Measurements from ENCODE around the gene EPOP. TPM values are rescaled to one million over a fixed set of nuclear protein-coding genes. Genes with fewer than 3 reads are reported as not detected.
A peak's percentile ranks its signal among the peaks of the same experiment; 100 is the strongest.

The EPOP gene
- total RNA-seq, 1 donor from 2014 or later: 8.0 TPM

DNA sequence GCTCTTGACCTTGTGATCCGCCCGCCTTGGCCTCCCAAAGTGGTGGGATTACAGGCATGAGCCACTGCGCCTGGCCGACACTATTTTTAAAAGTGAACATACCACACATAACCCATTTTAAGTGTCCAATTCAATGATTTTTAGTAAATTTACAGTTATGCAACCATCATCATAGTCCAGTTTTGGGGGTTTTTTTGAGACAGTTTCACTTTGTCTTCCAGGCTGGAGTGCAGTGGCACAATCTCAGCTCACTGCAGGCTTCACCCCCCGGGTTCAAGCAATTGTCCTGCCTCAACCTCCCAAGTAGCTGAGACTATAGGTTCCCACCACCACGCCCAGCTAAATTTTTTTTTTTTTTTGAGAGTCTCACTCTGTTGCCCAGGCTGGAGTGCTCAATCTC is 3.1 kb upstream of the EPOP start:
- Mint-ChIP-seq H3K27ac (no peak overlapping the region), H3K9me3 (no peaks in the 10 kb centered on the region), H3K4me1 (peaks cover 14% of the 10 kb centered on the region), H3K36me3 (no peaks in the 10 kb centered on the region), H3K4me3 (no peak overlapping the region), H3K27me3 (ENCODE audit: insufficient read depth, low read depth) (peaks cover 24% of the 10 kb centered on the region)
- Histone ChIP-seq H3K27me3 (peaks cover 51% of the 10 kb centered on the region), H3K36me3 (no peaks in the 10 kb centered on the region), H3K9me3 (ENCODE audit: low read depth) (no peaks in the 10 kb centered on the region), H3F3A (ENCODE audit: low read depth) (peaks cover 22% of the 10 kb centered on the region), H3K4me2 (no peak overlapping the region), H2AFZ (replicated peaks) (no peak overlapping the region), H3K4me1 (peaks cover 5% of the 10 kb centered on the region), H3K79me2 (ENCODE audit: low read depth) (peaks cover 13% of the 10 kb centered on the region), H3K9ac (no peak overlapping the region), H4K20me1 (ENCODE audit: low read depth) (peaks cover 15% of the 10 kb centered on the region), H3K27ac (no peak overlapping the region), H3K4me3 (no peak overlapping the region)
- TF ChIP-seq EZH2 (IDR thresholded peaks at IDR 0.05) (no peak), EZH2phosphoT487 (IDR thresholded peaks at IDR 0.05) (no peak)
- TF ChIP-seq, protein P1, sequence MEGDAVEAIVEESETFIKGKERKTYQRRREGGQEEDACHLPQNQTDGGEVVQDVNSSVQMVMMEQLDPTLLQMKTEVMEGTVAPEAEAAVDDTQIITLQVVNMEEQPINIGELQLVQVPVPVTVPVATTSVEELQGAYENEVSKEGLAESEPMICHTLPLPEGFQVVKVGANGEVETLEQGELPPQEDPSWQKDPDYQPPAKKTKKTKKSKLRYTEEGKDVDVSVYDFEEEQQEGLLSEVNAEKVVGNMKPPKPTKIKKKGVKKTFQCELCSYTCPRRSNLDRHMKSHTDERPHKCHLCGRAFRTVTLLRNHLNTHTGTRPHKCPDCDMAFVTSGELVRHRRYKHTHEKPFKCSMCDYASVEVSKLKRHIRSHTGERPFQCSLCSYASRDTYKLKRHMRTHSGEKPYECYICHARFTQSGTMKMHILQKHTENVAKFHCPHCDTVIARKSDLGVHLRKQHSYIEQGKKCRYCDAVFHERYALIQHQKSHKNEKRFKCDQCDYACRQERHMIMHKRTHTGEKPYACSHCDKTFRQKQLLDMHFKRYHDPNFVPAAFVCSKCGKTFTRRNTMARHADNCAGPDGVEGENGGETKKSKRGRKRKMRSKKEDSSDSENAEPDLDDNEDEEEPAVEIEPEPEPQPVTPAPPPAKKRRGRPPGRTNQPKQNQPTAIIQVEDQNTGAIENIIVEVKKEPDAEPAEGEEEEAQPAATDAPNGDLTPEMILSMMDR (IDR thresholded peaks at IDR 0.05): no peak
- DNase-seq (ENCODE audit: low spot score): no peak

DNA sequence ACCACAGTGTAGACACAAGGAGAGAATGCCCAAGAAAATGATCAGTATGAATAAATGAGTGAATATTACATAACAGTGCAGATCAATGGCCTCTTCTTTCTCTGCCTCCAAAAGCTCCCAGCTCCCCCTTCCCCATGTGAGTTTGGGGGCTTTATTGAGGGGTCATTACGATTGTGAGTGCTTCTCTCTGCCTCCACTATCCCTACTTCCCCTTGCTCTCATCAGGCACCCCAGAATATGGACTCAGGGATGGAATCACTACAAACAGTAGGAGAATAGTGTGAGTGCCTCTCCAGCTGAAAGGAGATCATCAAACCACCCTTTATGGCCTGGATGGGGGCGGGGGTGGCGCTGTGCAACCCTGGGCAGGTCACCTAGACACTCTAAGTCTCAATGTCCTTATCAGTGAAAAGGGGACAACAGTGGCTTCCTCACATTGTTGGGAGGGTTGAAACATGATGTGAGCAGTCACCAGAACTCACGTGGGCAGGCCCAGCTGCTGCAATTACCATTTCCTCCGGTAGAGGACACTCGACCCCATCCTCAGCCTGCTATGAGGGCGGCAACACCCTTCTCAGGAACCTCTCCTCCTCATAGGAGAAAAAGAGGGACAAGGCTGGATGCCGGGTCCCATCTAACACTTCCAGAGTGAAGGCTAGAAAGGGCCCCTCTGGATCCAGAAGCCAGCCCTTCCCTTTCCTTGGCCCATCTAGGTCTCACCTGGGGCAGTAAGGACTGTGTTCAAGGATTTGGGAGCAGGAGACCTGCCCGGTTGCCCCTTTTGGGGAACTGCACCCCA is 2.1 kb upstream of the EPOP start:
- H3K4me1 Mint-ChIP-seq: peaks cover 21% of the 10 kb centered on the region
- DNase-seq (ENCODE audit: low spot score): peak; percentile 83
- H3K9me3 Mint-ChIP-seq: no peaks in the 10 kb centered on the region
- Histone ChIP-seq H4K20me1 (ENCODE audit: low read depth) (peaks cover 24% of the 10 kb centered on the region), H3K36me3 (no peaks in the 10 kb centered on the region), H3K4me2 (no peak overlapping the region), H3F3A (ENCODE audit: low read depth) (peaks cover 31% of the 10 kb centered on the region), H3K4me3 (no peak overlapping the region), H2AFZ (replicated peaks) (no peak overlapping the region), H3K4me1 (peaks cover 12% of the 10 kb centered on the region), H3K79me2 (ENCODE audit: low read depth) (peaks cover 23% of the 10 kb centered on the region), H3K9ac (no peak overlapping the region), H3K27ac (no peak overlapping the region), H3K9me3 (ENCODE audit: low read depth) (no peaks in the 10 kb centered on the region), H3K27me3 (peaks cover 56% of the 10 kb centered on the region)
- no peak overlapping the region for H3K27ac Mint-ChIP-seq
- no peak for TF ChIP-seq EZH2 (IDR thresholded peaks at IDR 0.05)
- no peak for TF ChIP-seq EZH2phosphoT487 (IDR thresholded peaks at IDR 0.05)
- TF ChIP-seq, protein P1 (IDR thresholded peaks at IDR 0.05): peak; percentile 88
- H3K36me3 Mint-ChIP-seq: no peaks in the 10 kb centered on the region
- H3K27me3 Mint-ChIP-seq (ENCODE audit: insufficient read depth, low read depth): peaks cover 31% of the 10 kb centered on the region
- peak overlapping the region; percentile 9 for H3K4me3 Mint-ChIP-seq

DNA sequence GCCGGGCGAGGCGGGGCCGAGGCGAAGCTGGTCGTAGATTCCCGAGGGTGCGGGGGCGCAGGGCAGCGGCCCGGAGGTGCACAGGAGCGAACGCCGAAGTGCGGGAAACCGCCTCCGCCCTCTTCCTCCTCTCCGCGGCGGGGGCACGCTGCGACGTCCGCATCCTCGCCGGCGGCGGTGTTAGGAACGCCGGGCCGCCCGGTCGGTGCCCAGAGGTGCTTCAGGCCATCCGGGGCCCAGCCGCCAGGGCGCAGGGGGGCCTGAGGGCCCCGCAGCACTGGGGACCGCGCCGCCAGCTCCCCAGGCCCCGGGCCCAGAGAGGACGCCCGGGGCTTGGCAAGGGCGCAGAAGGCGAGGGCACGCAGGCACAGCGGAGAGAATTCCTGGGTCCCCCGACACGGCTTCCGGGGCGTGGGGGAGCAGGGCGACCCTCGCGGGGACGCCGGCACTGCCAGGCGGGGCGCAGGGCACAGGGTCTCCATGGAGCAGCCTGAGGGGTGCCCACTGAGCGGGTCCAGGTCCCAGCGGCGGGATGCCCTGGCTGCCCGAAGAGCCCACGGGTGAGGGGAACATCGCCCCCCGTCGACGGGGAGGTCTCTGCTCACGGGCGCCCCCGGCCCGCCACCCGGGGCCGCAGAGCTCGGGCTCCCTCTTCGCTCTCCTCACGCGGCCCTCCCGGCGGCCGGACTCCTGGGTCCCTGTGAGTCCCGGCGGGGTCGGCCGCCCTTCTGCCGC is 576 bp downstream of the EPOP start:
- Histone ChIP-seq H3F3A (ENCODE audit: low read depth) (peaks cover 31% of the 10 kb centered on the region), H4K20me1 (ENCODE audit: low read depth) (peaks cover 35% of the 10 kb centered on the region), H3K4me2 (peak overlapping the region; percentile 100), H3K36me3 (no peaks in the 10 kb centered on the region), H3K9me3 (ENCODE audit: low read depth) (no peaks in the 10 kb centered on the region), H3K4me3 (peak overlapping the region; percentile 72), H3K9ac (peak overlapping the region; percentile 7), H3K4me1 (peaks cover 36% of the 10 kb centered on the region), H3K79me2 (ENCODE audit: low read depth) (peaks cover 26% of the 10 kb centered on the region), H2AFZ (replicated peaks) (peak overlapping the region; percentile 32), H3K27me3 (peaks cover 81% of the 10 kb centered on the region), H3K27ac (no peak overlapping the region)
- Mint-ChIP-seq H3K36me3 (no peaks in the 10 kb centered on the region), H3K9me3 (no peaks in the 10 kb centered on the region), H3K4me3 (peak overlapping the region; percentile 66), H3K27me3 (ENCODE audit: insufficient read depth, low read depth) (peaks cover 50% of the 10 kb centered on the region), H3K4me1 (peaks cover 38% of the 10 kb centered on the region), H3K27ac (no peak overlapping the region)
- peak; percentile 65 for DNase-seq (ENCODE audit: low spot score)
- TF ChIP-seq EZH2 (IDR thresholded peaks at IDR 0.05): no peak
- no peak for TF ChIP-seq EZH2phosphoT487 (IDR thresholded peaks at IDR 0.05)
- TF ChIP-seq, protein P1 (IDR thresholded peaks at IDR 0.05): peak; percentile 29

All from neural progenitor cell (in vitro differentiated cells).